ENCODE results near the gene DDA1.

Gene DDA1

GRCh38 chr19:17330262-17331044, 21.1 kb downstream of the DDA1 start:
- no peak for DNase-seq

- DNase-seq: no peak
Measured at GRCh38 chr19:17331045-17331558, 21.7 kb downstream of the DDA1 start.

DNA sequence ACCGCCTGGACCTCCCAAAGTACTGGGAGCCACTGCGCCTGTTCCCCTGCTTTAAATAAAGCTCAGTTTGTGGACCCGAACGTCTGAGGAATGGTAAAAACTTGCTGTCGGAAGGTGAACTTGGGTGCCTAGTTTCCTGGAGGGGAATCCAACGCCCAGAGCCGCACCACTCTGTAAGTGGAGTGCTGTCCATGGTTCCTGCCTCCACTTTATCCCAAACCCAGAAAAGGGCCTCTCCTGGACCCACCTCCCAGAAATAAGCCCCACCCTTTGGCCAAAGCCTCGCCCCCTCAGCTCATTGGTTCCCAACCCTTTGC, 23.0 kb downstream of the DDA1 start:
- no peak for DNase-seq

DNA sequence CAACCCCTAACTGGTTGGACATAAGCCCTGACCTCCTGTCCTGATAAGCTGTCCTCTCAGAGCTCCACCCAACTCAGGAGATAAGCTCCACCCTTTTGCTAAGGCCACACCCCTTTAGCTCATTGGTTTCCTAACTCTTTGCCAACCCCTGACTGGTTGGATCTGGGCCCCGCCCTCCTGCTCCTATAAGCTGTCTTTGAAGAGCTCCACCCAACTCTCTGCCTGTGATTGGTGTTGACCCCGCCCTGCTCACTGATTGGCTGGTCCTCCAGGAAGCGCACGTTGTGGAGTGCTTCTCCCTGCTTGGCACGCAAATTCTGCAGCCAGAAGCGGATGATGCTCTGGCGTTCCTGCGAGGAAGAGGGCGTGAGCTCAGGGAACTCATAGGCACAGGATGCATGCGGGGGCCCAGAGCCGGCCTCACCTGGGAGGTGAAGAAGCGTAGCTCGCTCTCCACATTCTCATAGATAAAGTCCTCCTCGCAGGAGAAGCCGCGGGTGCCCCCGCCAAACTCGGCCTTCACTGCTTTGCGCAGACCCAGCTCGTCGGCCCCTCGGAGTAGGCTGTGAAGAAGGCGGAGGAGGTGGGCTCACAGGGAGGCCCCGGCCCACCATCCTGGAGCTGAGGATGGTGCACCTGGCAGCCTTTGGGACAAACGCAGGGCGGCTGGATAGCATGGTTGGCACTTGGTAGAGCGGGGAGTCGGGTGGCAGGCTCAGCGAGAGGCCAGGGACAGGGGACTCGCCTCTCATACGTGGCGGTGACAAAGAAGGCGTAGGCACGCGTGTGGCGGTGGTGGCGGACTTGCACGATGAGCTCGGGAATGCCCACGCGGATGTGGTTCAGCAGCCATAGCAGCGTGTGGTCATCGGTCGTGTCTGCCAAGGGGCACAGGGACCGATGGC, 23.6 kb downstream of the DDA1 start:
- peak; percentile 34 for DNase-seq

DNA sequence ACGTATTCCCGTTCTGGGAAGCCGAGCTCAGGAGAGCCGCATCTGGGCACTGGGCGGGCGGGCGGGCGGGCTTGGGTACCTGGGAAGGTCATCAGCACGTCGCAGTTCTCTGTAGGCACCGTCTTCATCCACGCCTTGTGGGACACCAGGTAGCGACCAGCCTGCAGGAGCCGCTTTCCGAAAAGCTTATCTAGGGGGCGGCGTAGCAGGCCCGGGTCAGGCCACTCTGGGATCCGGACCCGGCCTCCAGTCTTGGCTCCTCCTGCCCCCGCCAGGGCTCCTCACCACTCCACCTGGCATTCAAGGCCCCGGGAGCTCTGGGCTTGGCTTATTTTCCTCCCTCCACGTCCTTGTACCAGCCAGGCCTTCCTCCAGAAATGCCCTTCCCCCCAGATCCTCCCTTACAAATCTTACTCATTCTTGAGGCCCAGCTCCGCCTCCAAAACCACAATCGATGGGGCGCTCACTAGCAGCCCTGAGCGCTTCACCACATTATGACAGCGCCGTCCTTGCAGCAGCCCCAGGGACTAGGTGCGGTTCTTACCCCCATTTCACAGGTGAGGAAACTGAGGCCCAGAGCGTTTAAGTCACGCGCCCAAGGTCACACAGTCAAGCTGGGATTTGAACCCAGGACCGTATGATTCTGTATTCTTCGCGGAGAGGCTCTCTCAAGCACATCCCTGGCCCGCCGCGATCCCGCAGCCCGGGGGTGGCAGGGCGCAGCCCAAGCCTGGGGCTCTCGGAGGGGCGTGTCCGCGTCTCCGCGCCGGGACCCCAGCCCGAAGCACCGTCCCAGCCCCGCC, 24.4 kb downstream of the DDA1 start:
- peak; percentile 74 for DNase-seq

DNA sequence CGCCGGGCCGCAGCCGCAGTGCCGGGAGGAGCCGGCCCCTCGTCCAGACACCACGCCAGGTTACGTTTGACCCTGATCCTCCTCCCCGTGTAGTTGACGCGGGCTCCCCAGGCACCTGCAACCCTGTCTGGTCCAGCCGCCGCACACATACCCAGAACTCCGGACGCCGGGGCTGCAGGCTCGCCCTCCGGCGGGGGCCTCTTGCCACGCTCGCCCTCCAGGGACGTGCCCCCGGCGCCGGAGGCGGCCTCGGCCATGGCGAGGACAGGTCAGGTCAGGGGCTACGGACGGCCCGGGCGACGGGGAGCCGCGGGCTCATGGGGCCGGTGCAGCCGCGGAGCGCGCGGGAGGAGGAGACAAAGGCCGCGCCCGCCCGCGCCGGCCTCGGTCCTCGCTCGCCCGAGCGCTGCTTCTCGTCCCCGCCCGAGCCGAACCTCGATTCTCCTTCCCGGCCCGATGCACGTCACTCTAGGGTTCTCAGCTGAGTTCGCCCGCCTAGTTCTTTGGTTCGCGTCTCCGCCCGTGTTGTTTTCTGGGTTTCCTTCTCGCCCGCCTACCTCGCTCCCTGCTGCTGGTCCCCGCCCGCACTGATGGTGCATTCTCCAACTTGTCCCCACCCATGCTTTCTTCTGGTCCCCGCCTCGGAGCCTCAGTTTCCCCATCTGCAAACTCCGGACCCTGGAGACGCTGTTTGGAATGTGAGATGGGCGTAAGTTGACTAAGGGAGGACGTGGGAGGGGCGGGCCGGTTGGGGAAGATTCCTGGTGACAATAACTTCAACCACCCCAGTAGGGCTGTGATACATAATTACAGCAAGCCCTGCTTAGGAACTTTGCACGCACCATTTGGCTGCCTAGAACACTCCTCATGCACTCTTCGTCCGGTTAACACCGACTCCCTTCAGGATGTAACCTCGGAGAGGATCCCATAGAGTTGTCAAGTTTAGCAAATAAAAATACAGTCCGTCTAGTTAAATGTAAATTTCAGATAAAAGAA, 25.3 kb downstream of the DDA1 start, which contains the start of gene ANO8:
Gene ANO8 (minus strand): TSS at position 442 of the 996 bp plus-strand sequence. CDS start 185 bp downstream, at position 257.
- DNase-seq: peak; percentile 99

GRCh38 chr19:17335575-17335974, 26.2 kb downstream of the DDA1 start:
- DNase-seq: no peak

DNA sequence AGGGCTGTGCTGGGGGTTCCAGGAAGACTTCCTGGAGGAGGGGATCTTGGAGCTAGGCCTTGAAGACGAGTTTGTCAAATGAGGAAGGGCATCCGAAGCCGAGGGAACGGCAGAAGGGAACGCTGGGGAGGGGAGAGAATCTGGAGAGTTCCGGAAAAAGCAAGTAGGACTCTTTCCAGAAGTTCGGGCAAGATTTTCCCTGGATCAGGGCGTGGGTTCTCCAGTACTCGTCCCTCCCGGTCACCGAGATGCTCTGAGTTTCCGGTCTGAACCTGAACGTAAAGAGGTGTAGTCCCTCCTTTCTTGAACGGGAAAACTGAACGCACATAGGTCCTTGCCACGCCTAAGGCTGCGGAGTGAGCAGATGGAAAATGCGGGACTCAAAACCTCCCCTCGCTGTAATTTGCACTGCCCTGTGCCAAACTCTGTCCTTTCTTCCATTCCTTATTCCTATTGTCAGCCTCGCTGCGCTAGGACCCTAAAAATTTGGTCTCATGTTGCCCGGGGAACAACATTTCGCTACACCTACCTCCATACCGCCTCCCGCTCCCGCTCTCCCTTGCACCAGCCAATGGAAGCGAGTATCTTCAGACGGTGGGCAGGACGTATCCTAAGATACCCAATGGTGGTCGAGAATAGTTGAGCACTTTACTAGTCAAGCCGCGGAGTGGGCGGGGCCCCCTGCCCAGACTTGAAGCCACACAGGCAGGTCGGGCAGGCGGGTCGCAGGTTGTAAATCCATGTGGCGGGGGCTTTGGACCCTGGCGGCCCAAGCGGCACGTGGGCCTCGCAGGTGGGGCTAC, 27.7 kb downstream of the DDA1 start, which contains the start of gene GTPBP3:
Gene GTPBP3 (plus strand): TSS at position 682 of the 803 bp plus-strand sequence. CDS start 59 bp downstream, at position 741.
- DNase-seq: peak; percentile 96

DNA sequence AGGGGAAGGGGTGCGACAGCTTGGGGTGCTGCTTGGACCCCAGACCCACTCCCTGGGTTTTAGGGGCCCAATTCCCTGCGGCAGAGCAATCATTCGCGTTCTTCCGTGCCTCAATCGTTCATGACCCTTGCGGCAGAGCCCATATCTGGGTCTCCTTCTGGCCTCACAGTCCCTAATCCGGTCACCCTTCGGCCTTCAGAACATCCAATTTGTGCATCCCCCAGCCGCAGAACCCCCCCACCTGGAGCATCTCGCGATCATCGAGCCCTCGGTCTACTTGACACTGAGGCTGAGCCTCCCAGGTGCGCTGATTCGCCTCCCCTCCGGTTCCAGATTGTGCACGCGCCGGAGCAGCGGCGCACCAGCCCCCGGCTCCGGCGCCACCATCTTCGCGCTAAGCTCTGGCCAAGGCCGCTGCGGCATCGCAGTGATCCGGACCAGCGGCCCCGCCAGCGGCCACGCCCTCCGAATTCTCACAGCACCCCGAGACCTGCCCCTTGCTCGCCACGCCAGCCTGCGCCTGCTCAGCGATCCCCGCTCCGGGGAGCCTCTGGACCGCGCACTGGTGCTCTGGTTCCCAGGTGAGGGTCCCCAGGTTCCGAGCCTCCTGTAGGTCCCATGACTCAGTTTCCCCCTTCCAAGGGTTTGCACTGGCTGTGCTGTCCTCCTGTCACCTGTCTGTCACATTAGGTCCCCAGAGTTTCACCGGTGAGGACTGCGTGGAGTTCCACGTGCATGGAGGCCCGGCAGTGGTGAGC, 28.5 kb downstream of the DDA1 start:
- peak; percentile 39 for DNase-seq

DNA sequence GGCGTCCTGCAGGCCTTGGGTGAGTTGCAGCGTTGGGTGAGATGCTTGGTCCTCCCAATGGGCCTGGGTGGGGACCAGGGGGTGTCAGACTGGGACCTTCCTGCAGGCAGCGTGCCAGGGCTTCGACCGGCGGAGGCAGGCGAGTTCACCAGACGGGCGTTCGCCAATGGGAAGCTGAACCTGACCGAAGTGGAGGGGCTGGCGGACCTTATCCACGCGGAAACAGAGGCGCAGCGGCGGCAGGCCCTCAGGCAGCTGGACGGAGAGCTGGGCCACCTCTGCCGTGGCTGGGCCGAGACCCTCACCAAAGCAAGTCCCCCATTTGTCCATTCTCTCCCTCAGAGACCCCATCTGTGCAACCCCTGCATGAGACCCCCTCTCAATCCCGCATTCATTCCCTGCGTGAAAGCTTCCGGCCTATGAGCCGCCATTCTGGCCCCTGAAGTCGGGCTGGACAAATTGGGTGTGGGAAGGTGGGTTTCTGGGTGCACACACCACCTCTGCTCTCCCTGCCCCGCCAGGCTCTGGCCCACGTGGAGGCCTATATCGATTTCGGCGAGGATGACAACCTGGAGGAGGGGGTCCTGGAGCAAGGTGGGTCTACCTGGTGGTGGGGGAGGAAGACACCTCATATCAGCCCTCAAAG, 29.2 kb downstream of the DDA1 start:
- no peak for DNase-seq

- DNase-seq: peak; percentile 62
Measured at GRCh38 chr19:17339088-17339741, 29.9 kb downstream of the DDA1 start.

DNA sequence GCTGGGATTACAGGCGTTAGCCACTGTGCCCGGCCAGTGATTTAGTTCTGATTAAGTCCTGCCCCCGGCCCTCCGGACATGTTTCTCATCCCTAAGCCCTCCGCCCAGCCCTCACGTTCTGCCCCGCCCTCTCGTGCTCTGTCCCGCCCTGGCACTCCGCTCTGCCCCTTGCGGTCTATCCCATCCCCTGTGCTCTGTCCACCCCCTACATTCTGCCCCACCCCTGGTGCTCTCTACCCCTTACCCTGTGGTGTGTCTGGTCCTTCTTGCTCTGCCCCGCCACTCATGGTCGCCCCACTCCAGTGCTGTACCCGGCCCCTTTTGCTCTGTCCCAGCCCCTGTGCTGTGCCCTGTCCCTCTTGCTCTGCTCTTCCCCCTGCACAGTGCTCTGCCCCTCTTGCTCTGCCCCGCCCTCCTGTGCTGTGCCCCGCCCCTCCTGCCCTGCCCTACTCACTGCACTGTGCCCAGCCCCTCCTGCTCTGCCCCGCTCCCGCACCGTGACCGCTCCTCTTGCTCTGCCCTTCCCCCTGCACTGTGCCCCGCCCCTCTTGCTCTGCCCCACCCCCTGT, 31.0 kb downstream of the DDA1 start:
- DNase-seq: no peak

GRCh38 chr19:17340871-17341357, 31.6 kb downstream of the DDA1 start:
- no peak for DNase-seq

GRCh38 chr19:17341386-17341785, 32.0 kb downstream of the DDA1 start:
- no peak for DNase-seq

GRCh38 chr19:17341845-17342244, 32.5 kb downstream of the DDA1 start:
- DNase-seq: no peak

DNA sequence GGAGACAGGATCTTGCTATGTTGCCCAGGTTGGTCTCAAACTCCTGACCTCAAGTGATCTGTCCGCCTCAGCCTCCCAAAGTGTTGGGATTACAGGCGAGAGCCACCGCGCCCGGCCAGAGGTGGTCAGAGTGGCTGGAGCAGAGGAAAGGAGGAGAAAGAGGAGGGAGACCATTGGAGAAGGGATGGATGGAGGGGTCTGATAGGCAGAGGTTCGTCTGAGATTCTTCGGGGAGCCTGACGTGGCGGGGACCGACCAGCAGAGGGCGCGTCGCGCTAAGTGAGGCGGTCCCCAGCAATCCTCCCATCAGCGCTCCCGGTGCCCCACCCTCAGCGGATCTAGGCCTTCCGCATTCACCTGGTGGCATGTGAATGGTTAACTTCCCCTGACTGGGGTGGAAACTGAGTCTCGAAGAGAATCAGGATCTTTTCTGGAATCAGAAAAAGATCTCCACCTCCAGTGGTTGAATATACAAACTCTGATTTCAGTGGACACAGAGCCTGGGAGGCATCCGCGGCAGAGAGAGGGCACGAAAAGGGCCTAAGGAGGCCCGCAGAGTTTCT, 36.8 kb downstream of the DDA1 start:
- DNase-seq: peak; percentile 81

GRCh38 chr19:17347361-17347760, 38.0 kb downstream of the DDA1 start:
- no peak for DNase-seq

- no peak for DNase-seq
Measured at GRCh38 chr19:17347877-17348276, 38.5 kb downstream of the DDA1 start.
